K562 (cell line): ENCODE results near the gene GLI1. TPM values are rescaled to one million over a fixed set of nuclear protein-coding genes. Genes with fewer than 3 reads are reported as not detected.
A peak's percentile ranks its signal among the peaks of the same experiment; 100 is the strongest.

Experiments used
- ARID3A ChIP-seq: IDR thresholded peaks from 2 replicates; pipeline ENCODE4 v1.6.1; 2012; ENCODE audit warnings: low read depth, low read length, improper control_type of control experiment, borderline replicate concordance
- ELF2 ChIP-seq: fragments of 250-450 bp; sonication (Bioruptor Pico); IDR thresholded peaks from 2 replicates; pipeline ENCODE4 v1.5.0; 2021; ENCODE audit warnings: mild to moderate bottlenecking
- GABPB1 ChIP-seq: sonication (generic); formaldehyde crosslinking; IDR thresholded peaks from 2 replicates; pipeline ENCODE4 v1.8.0; 2022; ENCODE audit warnings: mild to moderate bottlenecking, missing genetic modification reagents
- HDAC3 ChIP-seq: fragments of 450-650 bp; IDR thresholded peaks from 2 replicates; pipeline ENCODE4 v1.6.1; 2018; ENCODE audit warnings: borderline replicate concordance, mild to moderate bottlenecking, moderate library complexity; ENCODE audit not compliant: partially characterized antibody
- HNRNPLL ChIP-seq: fragments of 200-400 bp; formaldehyde crosslinking; IDR thresholded peaks from 2 replicates; pipeline ENCODE4 v1.6.1; 2017; ENCODE audit warnings: low read length, low read depth, mild to moderate bottlenecking; ENCODE audit not compliant: poor library complexity, severe bottlenecking
- HSF4 ChIP-seq: fragments of 250-450 bp; sonication (Bioruptor Pico); IDR thresholded peaks from 2 replicates; pipeline ENCODE4 v2.1.2; 2022; ENCODE audit warnings: mild to moderate bottlenecking, moderate library complexity, borderline replicate concordance
- NCOR1 ChIP-seq: fragments of 450-650 bp; IDR thresholded peaks from 2 replicates; pipeline ENCODE4 v1.6.1; 2016; ENCODE audit warnings: mild to moderate bottlenecking, moderate library complexity
- NFXL1 ChIP-seq: fragments of 450-650 bp; formaldehyde crosslinking; IDR thresholded peaks from 2 replicates; pipeline ENCODE4 v1.4.0; 2021; ENCODE audit warnings: mild to moderate bottlenecking
- NR2C1 ChIP-seq, 2 experiments: fragments of 450-650 bp; IDR thresholded peaks; 2 replicates each; pipeline ENCODE4 v1.6.1; 2017; ENCODE audit warnings: mild to moderate bottlenecking in 2 of 2, antibody characterized with exemption in 1 of 2, inconsistent platforms in 1 of 2, missing compliant biosample characterization in 1 of 2, missing genetic modification characterization in 1 of 2
- PML ChIP-seq: IDR thresholded peaks from 2 replicates; pipeline ENCODE4 v1.6.1; 2012; ENCODE audit warnings: low read length, inconsistent platforms
- POLR2H ChIP-seq: IDR thresholded peaks from 2 replicates; pipeline ENCODE4 v1.6.1; 2016; ENCODE audit warnings: missing genetic modification characterization, low read depth, mild to moderate bottlenecking, control low read depth, missing compliant biosample characterization, moderate library complexity
- SAFB2 ChIP-seq: fragments of 200-400 bp; formaldehyde crosslinking; IDR thresholded peaks from 2 replicates; pipeline ENCODE4 v1.6.1; 2018; ENCODE audit warnings: borderline replicate concordance, low read length, low read depth, moderate library complexity; ENCODE audit not compliant: severe bottlenecking
- SMC3 ChIP-seq: conservative IDR thresholded peaks from 2 replicates; pipeline ENCODE4 v1.6.1; 2011; ENCODE audit warnings: low read depth, low read length, improper control_type of control experiment; ENCODE audit not compliant: insufficient read depth
- TAF15 ChIP-seq: fragments of 200-400 bp; formaldehyde crosslinking; IDR thresholded peaks from 2 replicates; pipeline ENCODE4 v1.6.1; 2017; ENCODE audit warnings: mild to moderate bottlenecking, low read depth, low read length, moderate library complexity
- THRAP3 ChIP-seq: fragments of 450-650 bp; IDR thresholded peaks from 2 replicates; pipeline ENCODE4 v1.6.1; 2016; ENCODE audit warnings: mild to moderate bottlenecking, inconsistent platforms, borderline replicate concordance
- THRB ChIP-seq: fragments of 450-650 bp; formaldehyde crosslinking; conservative IDR thresholded peaks from 2 replicates; pipeline ENCODE4 v1.4.0; 2022; ENCODE audit warnings: mild to moderate bottlenecking, missing genetic modification characterization
- ZNF764 ChIP-seq: fragments of 250-450 bp; sonication (Bioruptor Pico); IDR thresholded peaks from 2 replicates; pipeline ENCODE4 v1.4.0; 2020; ENCODE audit warnings: low read depth, mild to moderate bottlenecking, moderate library complexity
- ZNF766 ChIP-seq: fragments of 200-800 bp; sonication (Bioruptor generic); conservative IDR thresholded peaks from 2 replicates; pipeline ENCODE4 v1.6.1; 2016; ENCODE audit warnings: missing genetic modification characterization, missing compliant biosample characterization
- polyA plus RNA-seq, 8 experiments: library from polyadenylated mRNA; depleted of rRNA in 4 of 8; stranded (reverse) in 5 of 8; unstranded in 3 of 8; fragments of >200 nt; fragmentation: Nextera tagmentation in 2 of 8; fragmentation: Illumina TruSeq in 1 of 8; extraction: Ambion mirVana in 2 of 8; extraction: Trizol in 1 of 8; gene quantifications; 2 replicates each; pipeline versions ENCODE4 v1.2.1 to v1.2.3, GENCODE V29; 2011 to 2014; ENCODE audit warnings: inconsistent platforms in 1 of 8, missing spikeins in 1 of 8
- total RNA-seq, 7 experiments: library from RNA; depleted of rRNA in 6 of 7; stranded (reverse); fragments of >200 nt in 6 of 7; fragmentation: Illumina TruSeq in 2 of 7; extraction: Trizol in 2 of 7; gene quantifications; 2 replicates each; pipeline versions ENCODE4 v1.2.1 to v1.2.3, GENCODE V29; 2011 to 2021; ENCODE audit warnings: low replicate concordance in 1 of 7
- TF ChIP-seq, protein P1 (sequence below): fragments of 450-650 bp; formaldehyde crosslinking; IDR thresholded peaks from 2 replicates; pipeline ENCODE4 v1.4.0; 2020; ENCODE audit warnings: mild to moderate bottlenecking, mixed read lengths
- TF ChIP-seq, protein P2 (sequence below), 2 experiments: fragments of 450-650 bp; IDR thresholded peaks; 2 replicates each; pipeline ENCODE4 v1.6.1; 2016

Gene GLI1
- total and polyA plus RNA-seq, 9 of the 15 experiments (the other 6 are each of a cell fraction or from before 2014, with no cell fraction given) = 0.24 to 3.7 (median 0.61) TPM

DNA sequence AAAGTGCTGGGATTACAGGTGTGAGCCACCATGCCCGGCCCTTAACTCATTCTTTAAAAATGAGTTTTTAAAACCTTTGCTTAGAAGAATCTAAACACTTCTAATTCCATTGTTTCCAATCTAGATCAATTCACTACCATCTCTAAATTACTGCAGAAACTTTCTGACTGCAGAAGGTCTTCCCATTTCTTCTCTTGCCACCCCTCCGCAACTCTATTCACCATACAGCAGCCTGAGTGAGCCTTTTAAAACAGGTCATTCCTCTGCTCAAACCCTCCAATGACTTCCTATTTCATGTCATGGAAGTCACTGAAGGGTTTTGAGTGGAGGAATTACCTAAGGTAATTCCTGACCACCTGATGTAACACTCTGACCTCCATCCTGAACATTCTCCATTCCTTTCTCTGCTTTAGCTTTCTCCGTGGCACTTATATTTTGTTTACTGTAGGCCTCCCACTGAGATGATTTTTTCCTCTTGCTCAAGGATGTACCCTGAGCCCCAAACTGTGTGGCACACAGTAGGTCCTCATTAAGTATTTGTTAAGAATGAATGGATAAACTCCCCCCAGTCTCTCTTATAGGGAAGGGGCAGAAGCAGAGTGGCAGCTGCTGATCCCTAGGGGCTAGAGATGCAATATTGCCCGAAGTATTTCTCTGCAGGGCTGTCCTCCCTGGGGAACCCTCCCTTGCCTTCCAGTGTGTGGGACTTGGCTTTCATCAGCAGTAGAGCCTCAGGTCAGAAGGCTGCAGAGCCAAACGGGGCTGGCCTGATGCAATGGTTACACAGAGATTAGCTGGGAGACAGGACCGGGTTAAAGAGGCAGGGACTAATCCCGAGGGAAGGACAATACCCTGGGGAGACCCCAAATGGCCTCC lies 59.6 kb downstream of the GLI1 start (continued):
- TF ChIP-seq, protein P1, sequence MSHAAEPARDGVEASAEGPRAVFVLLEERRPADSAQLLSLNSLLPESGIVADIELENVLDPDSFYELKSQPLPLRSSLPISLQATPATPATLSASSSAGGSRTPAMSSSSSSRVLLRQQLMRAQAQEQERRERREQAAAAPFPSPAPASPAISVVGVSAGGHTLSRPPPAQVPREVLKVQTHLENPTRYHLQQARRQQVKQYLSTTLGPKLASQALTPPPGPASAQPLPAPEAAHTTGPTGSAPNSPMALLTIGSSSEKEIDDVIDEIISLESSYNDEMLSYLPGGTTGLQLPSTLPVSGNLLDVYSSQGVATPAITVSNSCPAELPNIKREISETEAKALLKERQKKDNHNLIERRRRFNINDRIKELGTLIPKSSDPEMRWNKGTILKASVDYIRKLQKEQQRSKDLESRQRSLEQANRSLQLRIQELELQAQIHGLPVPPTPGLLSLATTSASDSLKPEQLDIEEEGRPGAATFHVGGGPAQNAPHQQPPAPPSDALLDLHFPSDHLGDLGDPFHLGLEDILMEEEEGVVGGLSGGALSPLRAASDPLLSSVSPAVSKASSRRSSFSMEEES (CRISPR knock-in tag) = no peak
- 0 out of 2 replicates have a peak, but pooled peaks have one; percentile 34 for TF ChIP-seq THRB (CRISPR knock-in tag)
- TF ChIP-seq TAF15 = no peak
- TF ChIP-seq HNRNPLL = no peak
- TF ChIP-seq SMC3 = no peak
- no peak for TF ChIP-seq ELF2 (CRISPR knock-in tag)
- TF ChIP-seq HSF4 (CRISPR knock-in tag) = no peak
- no peak for TF ChIP-seq ARID3A
- no peak for TF ChIP-seq NR2C1 (IDR thresholded peaks at IDR 0.05)
- TF ChIP-seq NR2C1 (tag; IDR thresholded peaks at IDR 0.05) = no peak
- TF ChIP-seq ZNF766 (CRISPR knock-in tag) = no peak
- TF ChIP-seq NFXL1 (CRISPR knock-in tag) = no peak
- TF ChIP-seq SAFB2 = no peak
- TF ChIP-seq ZNF764 (CRISPR knock-in tag) = no peak
- peak; percentile 10 for TF ChIP-seq HDAC3
- peak; percentile 55 for TF ChIP-seq POLR2H (tag)
- TF ChIP-seq, protein P2, sequence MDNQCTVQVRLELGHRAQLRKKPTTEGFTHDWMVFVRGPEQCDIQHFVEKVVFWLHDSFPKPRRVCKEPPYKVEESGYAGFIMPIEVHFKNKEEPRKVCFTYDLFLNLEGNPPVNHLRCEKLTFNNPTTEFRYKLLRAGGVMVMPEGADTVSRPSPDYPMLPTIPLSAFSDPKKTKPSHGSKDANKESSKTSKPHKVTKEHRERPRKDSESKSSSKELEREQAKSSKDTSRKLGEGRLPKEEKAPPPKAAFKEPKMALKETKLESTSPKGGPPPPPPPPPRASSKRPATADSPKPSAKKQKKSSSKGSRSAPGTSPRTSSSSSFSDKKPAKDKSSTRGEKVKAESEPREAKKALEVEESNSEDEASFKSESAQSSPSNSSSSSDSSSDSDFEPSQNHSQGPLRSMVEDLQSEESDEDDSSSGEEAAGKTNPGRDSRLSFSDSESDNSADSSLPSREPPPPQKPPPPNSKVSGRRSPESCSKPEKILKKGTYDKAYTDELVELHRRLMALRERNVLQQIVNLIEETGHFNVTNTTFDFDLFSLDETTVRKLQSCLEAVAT (IDR thresholded peaks at IDR 0.05) = peak in 1 of 2 experiments; percentile 15; a peak in 1 of 4 replicates
- peak; percentile 50; the same call in 1 of the 2 replicates for TF ChIP-seq PML
- no peak for TF ChIP-seq GABPB1
- TF ChIP-seq NCOR1 = no peak
- TF ChIP-seq THRAP3 = peak; percentile 57; the same call in 1 of the 2 replicates
